Measurements from ENCODE around the gene SH3PXD2A.
"Not testable (repeated sequence)": the region's sequence is repeated elsewhere in the genome, so short reads cannot be mapped to it uniquely, and the experiment has no call there.

The SH3PXD2A gene

GRCh38 chr10:103761075-103761920, 94.1 kb downstream of the SH3PXD2A start:
- H3K79me2 ChIP-seq (ENCODE audit: insufficient read depth, low read depth) = no peaks in the 10 kb centered on the region
- no peak for TF ChIP-seq CTCF (conservative IDR thresholded peaks at IDR 0.05; ENCODE audit: low read depth, low read length)
- no peaks in the 10 kb centered on the region for H3K36me3 ChIP-seq (ENCODE audit: insufficient read depth)
- no peak overlapping the region for H2AFZ ChIP-seq (ENCODE audit: low read depth)
- H3K4me2 ChIP-seq = no peak overlapping the region
- H3K9ac ChIP-seq = no peak overlapping the region
- H3K4me3 ChIP-seq (IDR thresholded peaks at IDR 0.05; ENCODE audit: insufficient read depth, low read depth, low read length) = no peak overlapping the region
- H3K27ac ChIP-seq = no peak overlapping the region
- H3K4me1 ChIP-seq (ENCODE audit: low read depth, poor library complexity, severe bottlenecking) = no peaks in the 10 kb centered on the region
- no peaks in the 10 kb centered on the region for H4K20me1 ChIP-seq (ENCODE audit: insufficient read depth)
- no peaks in the 10 kb centered on the region for H3K27me3 ChIP-seq (ENCODE audit: insufficient read depth, low read depth)

GRCh38 chr10:103760233-103760632, 95.1 kb downstream of the SH3PXD2A start:
- H3K79me2 ChIP-seq (ENCODE audit: insufficient read depth, low read depth); H3K4me1 ChIP-seq (ENCODE audit: low read depth, poor library complexity, severe bottlenecking); H3K9ac ChIP-seq; H3K4me2 ChIP-seq; H3K4me3 ChIP-seq (IDR thresholded peaks at IDR 0.05; ENCODE audit: insufficient read depth, low read depth, low read length); H2AFZ ChIP-seq (ENCODE audit: low read depth); H3K36me3 ChIP-seq (ENCODE audit: insufficient read depth); H3K27me3 ChIP-seq (ENCODE audit: insufficient read depth, low read depth); H4K20me1 ChIP-seq (ENCODE audit: insufficient read depth); H3K27ac ChIP-seq: not testable (repeated sequence)

GRCh38 chr10:103759100-103759781, 96.1 kb downstream of the SH3PXD2A start:
- H3K4me3 ChIP-seq (IDR thresholded peaks at IDR 0.05; ENCODE audit: insufficient read depth, low read depth, low read length) = no peak overlapping the region
- no peaks in the 10 kb centered on the region for H3K36me3 ChIP-seq (ENCODE audit: insufficient read depth)
- no peak overlapping the region for H2AFZ ChIP-seq (ENCODE audit: low read depth)
- no peak overlapping the region for H3K4me2 ChIP-seq
- H3K9ac ChIP-seq = no peak overlapping the region
- no peaks in the 10 kb centered on the region for H3K27me3 ChIP-seq (ENCODE audit: insufficient read depth, low read depth)
- H3K79me2 ChIP-seq (ENCODE audit: insufficient read depth, low read depth) = no peaks in the 10 kb centered on the region
- H3K27ac ChIP-seq = no peak overlapping the region
- no peaks in the 10 kb centered on the region for H4K20me1 ChIP-seq (ENCODE audit: insufficient read depth)
- no peak for TF ChIP-seq CTCF (conservative IDR thresholded peaks at IDR 0.05; ENCODE audit: low read depth, low read length)
- H3K4me1 ChIP-seq (ENCODE audit: low read depth, poor library complexity, severe bottlenecking) = no peaks in the 10 kb centered on the region

- Histone ChIP-seq H3K4me1 (ENCODE audit: low read depth, poor library complexity, severe bottlenecking) (no peaks in the 10 kb centered on the region), H3K27me3 (ENCODE audit: insufficient read depth, low read depth) (no peaks in the 10 kb centered on the region), H3K4me3 (IDR thresholded peaks at IDR 0.05; ENCODE audit: insufficient read depth, low read depth, low read length) (no peak overlapping the region), H3K36me3 (ENCODE audit: insufficient read depth) (no peaks in the 10 kb centered on the region), H3K9ac (no peak overlapping the region), H4K20me1 (ENCODE audit: insufficient read depth) (no peaks in the 10 kb centered on the region), H2AFZ (ENCODE audit: low read depth) (no peak overlapping the region), H3K79me2 (ENCODE audit: insufficient read depth, low read depth) (no peaks in the 10 kb centered on the region), H3K27ac (no peak overlapping the region), H3K4me2 (no peak overlapping the region)
- TF ChIP-seq CTCF (conservative IDR thresholded peaks at IDR 0.05; ENCODE audit: low read depth, low read length) = no peak
Observed at GRCh38 chr10:103758294-103758681, 97.1 kb downstream of the SH3PXD2A start.

All from KMS-11 (cell line).